NCI-H146 (cell line): ENCODE data around the gene RAC3.
A peak's percentile ranks its signal among the peaks of the same experiment; 100 is the strongest.

Experiments
- DNase-seq: peaks from one replicate; lab custom pipeline; 2025; lab: John Stamatoyannopoulos, UW

Gene RAC3

DNA sequence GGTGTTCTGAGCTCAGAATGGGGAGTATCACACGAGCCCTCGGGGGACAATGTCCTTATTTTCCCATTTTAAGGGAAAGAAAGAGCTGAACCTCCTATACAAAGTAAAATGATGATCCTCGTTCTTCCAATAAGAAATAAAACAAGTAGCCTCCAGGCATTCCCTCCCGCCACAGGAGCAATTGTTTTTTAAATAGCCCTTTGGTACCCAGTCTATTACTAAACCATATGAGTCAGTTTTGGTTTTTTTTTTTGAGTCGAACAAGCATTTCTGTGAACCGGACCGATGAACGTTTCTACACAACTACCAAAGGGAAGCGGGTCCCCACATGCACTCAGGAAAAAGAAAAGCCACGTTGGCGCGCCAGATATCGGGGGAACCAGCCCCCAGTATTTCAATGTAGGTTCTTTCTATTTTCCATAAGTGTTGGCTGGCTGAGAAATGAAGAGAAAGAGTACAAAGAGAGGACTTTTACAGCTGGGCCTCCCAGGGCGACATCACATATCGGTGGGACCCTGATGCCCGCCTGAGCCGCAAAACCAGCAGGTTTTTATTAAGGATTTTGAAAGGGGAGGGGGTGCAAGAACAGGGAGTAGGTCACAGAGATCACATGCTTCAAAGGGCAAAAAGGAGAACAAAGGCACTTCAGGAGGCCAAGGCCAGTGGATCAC is 9.8 kb downstream of the RAC3 start:
- DNase-seq, result no peak

GRCh38 chr17:82042649-82043048 is 11.2 kb downstream of the RAC3 start:
- no peak for DNase-seq

GRCh38 chr17:82043507-82043906 is 12.0 kb downstream of the RAC3 start:
- DNase-seq, result no peak

- no peak for DNase-seq
Measured at GRCh38 chr17:82045936-82046484, 14.5 kb downstream of the RAC3 start.

GRCh38 chr17:82046903-82047302 is 15.4 kb downstream of the RAC3 start:
- no peak for DNase-seq

- no peak for DNase-seq
Measured at GRCh38 chr17:82047379-82047778, 15.9 kb downstream of the RAC3 start.

DNA sequence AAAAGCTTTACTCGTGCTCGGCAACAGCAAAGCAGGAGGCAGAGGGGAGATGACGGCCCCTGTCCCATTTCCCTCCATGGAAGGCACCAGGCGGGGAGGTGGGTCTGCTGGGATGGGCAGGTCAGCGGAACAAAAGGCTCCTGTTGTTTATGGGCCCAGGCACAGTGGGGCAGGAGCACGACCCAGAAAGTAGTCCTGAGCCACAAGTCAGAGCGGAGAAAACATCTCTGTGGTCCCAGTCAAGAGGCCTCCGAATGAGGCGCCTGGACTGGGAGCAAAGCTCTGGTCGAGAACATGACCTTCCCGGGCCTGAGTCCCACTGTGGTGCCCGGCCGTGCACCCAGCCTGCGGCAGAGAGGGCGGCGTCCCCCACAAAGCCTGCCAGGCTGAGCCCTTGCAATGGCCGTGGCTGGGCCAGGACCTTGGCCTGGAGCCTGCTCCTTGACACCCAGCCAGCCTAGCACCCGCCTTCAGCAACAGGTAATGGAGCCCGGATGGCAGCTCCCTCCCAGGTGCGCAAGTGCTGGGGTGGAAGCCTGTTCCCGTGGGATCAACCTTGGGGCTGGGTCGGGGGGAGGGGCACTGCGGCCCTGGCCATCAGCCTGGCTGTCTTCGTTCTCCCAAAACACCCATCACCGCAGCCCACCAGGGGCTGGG is 16.6 kb downstream of the RAC3 start:
- no peak for DNase-seq

DNA sequence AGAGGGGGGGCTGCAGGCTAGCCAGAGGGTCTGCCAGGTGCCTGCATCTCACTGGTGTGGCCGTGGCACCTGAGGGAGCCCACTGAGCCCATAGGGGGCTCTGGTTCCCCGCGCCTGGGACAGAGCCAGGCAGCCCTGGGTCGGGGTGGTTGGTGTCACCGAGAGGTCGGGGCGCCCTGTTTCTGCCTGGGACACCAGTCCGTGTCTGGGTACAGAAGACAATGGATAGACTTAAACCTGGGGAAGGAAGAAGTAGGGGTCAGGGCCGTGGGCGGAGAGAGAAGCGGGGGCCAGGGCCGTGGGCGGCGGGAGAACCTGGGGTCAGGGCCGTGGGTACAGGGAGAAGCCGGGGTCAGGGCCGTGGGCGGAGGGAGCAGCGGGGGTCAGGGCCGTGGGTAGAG is 17.1 kb downstream of the RAC3 start:
- DNase-seq, result no peak

GRCh38 chr17:82049106-82049505 is 17.6 kb downstream of the RAC3 start:
- no peak for DNase-seq

DNA sequence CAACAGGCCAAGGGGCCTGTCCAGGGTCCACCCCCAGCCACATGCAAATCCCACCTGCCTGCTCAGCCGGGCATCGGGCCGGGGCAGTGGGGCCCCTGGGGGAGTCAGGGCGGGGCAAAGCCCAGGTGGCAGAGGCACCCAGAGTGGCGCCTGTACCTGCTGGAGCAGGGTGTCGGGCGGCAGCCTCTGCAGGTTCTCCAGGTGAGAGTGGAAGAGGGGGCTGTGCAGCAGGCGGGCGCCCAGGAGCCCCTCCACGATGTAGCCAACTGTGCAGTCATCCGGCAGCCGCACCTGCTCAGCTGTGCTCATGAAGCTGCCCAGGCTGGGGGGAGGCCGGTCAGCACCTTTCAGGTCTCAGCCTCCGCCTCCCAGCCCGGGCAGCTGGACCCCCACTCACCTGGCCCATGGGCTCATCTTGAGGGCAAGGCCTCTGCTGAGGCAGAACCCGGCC is 18.1 kb downstream of the RAC3 start:
- DNase-seq, result no peak

- no peak for DNase-seq
Measured at GRCh38 chr17:82050152-82050760, 18.8 kb downstream of the RAC3 start.

DNA sequence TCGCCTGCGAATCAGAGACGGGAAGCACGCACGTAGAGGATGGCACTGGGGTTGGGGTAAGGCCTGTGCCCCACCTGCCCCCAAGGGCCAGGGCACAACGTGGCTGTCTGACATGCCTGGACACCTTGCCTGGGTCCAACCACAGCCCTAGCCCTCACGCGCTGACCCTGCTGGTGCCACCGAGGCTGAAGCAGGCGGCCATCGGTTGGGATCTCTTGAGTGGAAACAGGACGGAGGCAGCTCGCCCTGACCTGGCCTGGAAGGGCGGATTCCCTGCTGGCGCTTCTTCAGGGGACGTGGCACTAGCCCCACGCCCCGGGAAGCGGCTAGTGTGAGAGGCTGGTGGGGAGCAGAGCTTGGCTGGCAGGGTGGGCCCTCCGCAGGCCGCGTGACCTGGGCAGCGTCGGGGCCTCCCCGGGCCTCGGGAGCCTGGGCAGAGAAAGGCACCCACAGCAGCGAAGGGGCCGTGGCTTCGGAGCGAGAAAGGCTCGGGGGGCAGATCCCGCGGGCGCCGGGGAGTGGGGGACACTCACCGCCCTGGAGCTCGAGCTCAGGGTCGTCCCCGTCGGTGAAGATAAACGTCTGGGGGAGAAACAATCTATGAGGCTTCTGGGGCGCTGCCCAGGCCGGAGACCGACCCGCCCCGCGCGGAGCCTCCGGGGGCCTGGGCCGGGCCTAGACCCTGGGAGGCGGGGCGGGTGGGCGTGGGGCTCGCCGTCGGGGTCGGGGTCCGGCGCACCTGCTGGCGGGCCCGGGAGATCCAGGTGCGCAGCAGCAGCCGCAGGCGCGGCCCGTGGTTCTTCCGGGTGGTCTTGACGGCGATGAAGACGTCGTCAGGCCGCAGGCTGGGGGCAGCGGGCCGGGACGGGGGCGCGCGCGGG is 19.5 kb downstream of the RAC3 start:
- DNase-seq, result peak; percentile 30

- DNase-seq, result peak; percentile 68
Measured at GRCh38 chr17:82051776-82052637, 20.5 kb downstream of the RAC3 start, which contains the start of the genes GPS1 and RFNG. Gene GPS1 (plus strand): TSS chr17:82051898. CDS start chr17:82051932, 34 bp downstream. Gene RFNG (minus strand): TSS chr17:82051811. CDS start chr17:82051766, 45 bp downstream.

- DNase-seq, result no peak
Measured at GRCh38 chr17:82052638-82053059, 21.2 kb downstream of the RAC3 start.

DNA sequence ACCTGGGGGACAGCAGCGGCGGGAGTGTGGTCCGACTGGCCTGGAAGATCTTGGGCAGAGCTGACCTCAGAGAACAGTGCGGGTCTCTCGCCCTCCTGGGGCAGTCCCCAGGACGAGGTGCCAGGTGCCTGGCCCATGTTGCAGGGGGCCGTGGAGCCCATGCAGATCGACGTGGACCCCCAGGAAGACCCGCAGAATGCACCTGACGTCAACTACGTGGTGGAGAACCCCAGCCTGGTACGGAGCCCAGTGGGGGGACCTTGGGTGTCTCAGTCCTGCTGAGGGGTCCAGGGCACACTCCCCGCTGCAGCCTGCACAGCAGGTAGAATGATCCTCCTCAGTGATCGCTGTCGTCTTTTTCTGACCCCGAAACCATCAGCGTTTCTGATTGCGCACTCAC is 21.7 kb downstream of the RAC3 start:
- DNase-seq, result no peak

DNA sequence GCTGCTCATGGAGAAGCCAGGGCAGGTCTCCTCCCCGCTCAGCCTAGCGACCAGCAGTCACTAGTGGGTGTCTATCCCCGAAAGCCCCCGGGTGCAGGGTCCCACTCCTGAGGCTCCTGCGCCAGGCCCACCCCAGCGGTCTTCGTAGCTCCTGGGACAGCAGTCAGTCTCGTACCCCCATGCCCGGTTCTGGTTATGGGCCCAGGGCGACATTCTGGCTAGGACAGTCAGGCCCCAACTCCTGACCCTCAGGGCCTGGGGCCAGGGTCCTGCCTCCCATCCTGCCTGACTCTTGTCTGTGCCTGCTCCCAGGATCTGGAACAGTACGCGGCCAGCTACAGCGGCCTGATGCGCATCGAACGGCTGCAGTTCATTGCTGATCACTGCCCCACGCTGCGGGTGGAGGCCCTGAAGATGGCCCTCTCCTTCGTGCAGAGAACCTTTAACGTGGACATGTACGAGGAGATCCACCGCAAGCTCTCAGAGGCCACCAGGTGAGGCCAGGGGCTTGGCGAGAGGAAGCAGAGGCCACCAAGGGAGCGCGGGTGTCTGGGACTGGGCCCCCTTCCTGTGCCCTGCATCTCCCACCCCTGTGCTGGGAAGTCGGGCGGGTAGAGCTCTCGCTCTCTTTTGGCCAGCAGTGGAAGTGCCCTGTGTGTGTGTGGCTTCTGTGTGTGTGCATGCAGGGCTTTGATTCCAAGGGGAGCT is 22.2 kb downstream of the RAC3 start:
- DNase-seq, result no peak

- DNase-seq, result no peak
Measured at GRCh38 chr17:82054351-82055022, 23.0 kb downstream of the RAC3 start.

- no peak for DNase-seq
Measured at GRCh38 chr17:82055023-82055964, 23.8 kb downstream of the RAC3 start.
